ENCODE data around the gene CLASP2. TPM values are rescaled to one million over a fixed set of nuclear protein-coding genes. Genes with fewer than 3 reads are reported as not detected.

The CLASP2 gene
- polyA plus RNA-seq, 3 donors, result 10.1 to 16.1 (median 13.9) TPM

- DNase-seq, result no peak
- Mint-ChIP-seq H3K4me3 (no peak overlapping the region), H3K36me3 (peaks cover 38 to 48% of the 10 kb centered on the region in 2 donors), H3K9me3 (no peaks in the 10 kb centered on the region), H3K27ac (no peak overlapping the region), H3K4me1 (peaks cover 14% of the 10 kb centered on the region), H3K27me3 (ENCODE audit: low read depth in 3 of 3) (peaks cover 0 to 2% (median 0%) of the 10 kb centered on the region in 3 donors)
- TF ChIP-seq CTCF (IDR thresholded peaks at IDR 0.05), result no peak
- intact Hi-C loops (cut with micrococcal nuclease), result no loop called here
- no peaks in the 10 kb centered on the region for H3K27me3 ChIP-seq (ENCODE audit: control insufficient read depth in 2 of 2, insufficient read depth in 2 of 2, low read length in 2 of 2)
- no peak overlapping the region for H3K4me3 ChIP-seq (replicated peaks in 1 of 3; ENCODE audit: low read depth in 2 of 3, low read length in 3 of 3)
- H3K9ac ChIP-seq (ENCODE audit: insufficient read depth, low read length, poor library complexity, severe bottlenecking), result no peak overlapping the region
- no peak overlapping the region for H3K27ac ChIP-seq (ENCODE audit: low read depth in 1 of 2, low read length in 2 of 2)
- no peaks in the 10 kb centered on the region for H3K79me2 ChIP-seq (ENCODE audit: insufficient read depth, low read length)
- no peaks in the 10 kb centered on the region for H4K20me1 ChIP-seq (ENCODE audit: insufficient read depth, low read length)
- no peak overlapping the region for H3K4me2 ChIP-seq (replicated peaks; ENCODE audit: extremely low read depth, low read length, poor library complexity, severe bottlenecking)
- WGBS (ENCODE audit: insufficient coverage), result no CpG with 5 or more reads among the region's 1 CpG
- peaks cover 7 to 17% of the 10 kb centered on the region in 2 donors for H3K4me1 ChIP-seq (ENCODE audit: control insufficient read depth in 1 of 2, insufficient read depth in 2 of 2, low read length in 2 of 2)
- H3K9me3 ChIP-seq (replicated peaks in 1 of 2; ENCODE audit: control insufficient read depth in 1 of 2, insufficient read depth in 1 of 2, low read length in 2 of 2), result no peaks in the 10 kb centered on the region
- no peak overlapping the region for H2AFZ ChIP-seq (ENCODE audit: insufficient read depth, low read depth, low read length, poor library complexity, severe bottlenecking)
- peaks cover 37 to 57% of the 10 kb centered on the region in 2 donors for H3K36me3 ChIP-seq (replicated peaks in 1 of 2; ENCODE audit: control insufficient read depth in 1 of 2, insufficient read depth in 2 of 2, low read length in 2 of 2)
These were observed 138.9 kb downstream of the CLASP2 start for GRCh38 chr3:33579178-33579510.

GRCh38 chr3:33578325-33579177, 139.5 kb downstream of the CLASP2 start:
- Histone ChIP-seq H3K36me3 (replicated peaks in 1 of 2; ENCODE audit: control insufficient read depth in 1 of 2, insufficient read depth in 2 of 2, low read length in 2 of 2) (peaks cover 36 to 58% of the 10 kb centered on the region in 2 donors), H3K4me3 (replicated peaks in 1 of 3; ENCODE audit: low read depth in 2 of 3, low read length in 3 of 3) (no peak overlapping the region), H3K4me2 (replicated peaks; ENCODE audit: extremely low read depth, low read length, poor library complexity, severe bottlenecking) (no peak overlapping the region), H2AFZ (ENCODE audit: insufficient read depth, low read depth, low read length, poor library complexity, severe bottlenecking) (no peak overlapping the region), H3K9me3 (replicated peaks in 1 of 2; ENCODE audit: control insufficient read depth in 1 of 2, insufficient read depth in 1 of 2, low read length in 2 of 2) (no peaks in the 10 kb centered on the region), H3K27ac (ENCODE audit: low read depth in 1 of 2, low read length in 2 of 2) (no peak overlapping the region), H3K79me2 (ENCODE audit: insufficient read depth, low read length) (no peaks in the 10 kb centered on the region), H3K4me1 (ENCODE audit: control insufficient read depth in 1 of 2, insufficient read depth in 2 of 2, low read length in 2 of 2) (peaks cover 7 to 17% of the 10 kb centered on the region in 2 donors), H3K9ac (ENCODE audit: insufficient read depth, low read length, poor library complexity, severe bottlenecking) (no peak overlapping the region), H3K27me3 (ENCODE audit: control insufficient read depth in 2 of 2, insufficient read depth in 2 of 2, low read length in 2 of 2) (no peaks in the 10 kb centered on the region), H4K20me1 (ENCODE audit: insufficient read depth, low read length) (no peaks in the 10 kb centered on the region)
- intact Hi-C loops (cut with micrococcal nuclease), result no loop called here
- Mint-ChIP-seq H3K27me3 (ENCODE audit: low read depth in 3 of 3) (peaks cover 0 to 2% (median 0%) of the 10 kb centered on the region in 3 donors), H3K36me3 (peaks cover 37 to 43% of the 10 kb centered on the region in 2 donors), H3K9me3 (no peaks in the 10 kb centered on the region), H3K4me1 (peaks cover 14% of the 10 kb centered on the region), H3K4me3 (no peak overlapping the region), H3K27ac (no peak overlapping the region)
- WGBS (ENCODE audit: insufficient coverage), result no CpG with 5 or more reads among the region's 2 CpGs
- TF ChIP-seq CTCF (IDR thresholded peaks at IDR 0.05), result no peak
- DNase-seq, result no peak
